Retinal pigment epithelial cell (primary cell): Measurements from ENCODE around the gene DERL3.

Source experiments
- DNase-seq: peaks from one replicate; pipeline ENCODE4 v3.0.0-alpha.2; 2010; ENCODE audit warnings: low read depth
- H3K4me3 ChIP-seq: 2 replicates; pipeline ENCODE4 v1.5.1; 2011; ENCODE audit warnings: mild to moderate bottlenecking, low read length, control low read depth, moderate library complexity
- TF ChIP-seq, protein P1 (sequence below): conservative IDR thresholded peaks from 2 replicates; pipeline ENCODE4 v1.5.1; 2011; ENCODE audit warnings: low read depth, low read length, control low read depth, inconsistent platforms

DERL3 gene

DNA sequence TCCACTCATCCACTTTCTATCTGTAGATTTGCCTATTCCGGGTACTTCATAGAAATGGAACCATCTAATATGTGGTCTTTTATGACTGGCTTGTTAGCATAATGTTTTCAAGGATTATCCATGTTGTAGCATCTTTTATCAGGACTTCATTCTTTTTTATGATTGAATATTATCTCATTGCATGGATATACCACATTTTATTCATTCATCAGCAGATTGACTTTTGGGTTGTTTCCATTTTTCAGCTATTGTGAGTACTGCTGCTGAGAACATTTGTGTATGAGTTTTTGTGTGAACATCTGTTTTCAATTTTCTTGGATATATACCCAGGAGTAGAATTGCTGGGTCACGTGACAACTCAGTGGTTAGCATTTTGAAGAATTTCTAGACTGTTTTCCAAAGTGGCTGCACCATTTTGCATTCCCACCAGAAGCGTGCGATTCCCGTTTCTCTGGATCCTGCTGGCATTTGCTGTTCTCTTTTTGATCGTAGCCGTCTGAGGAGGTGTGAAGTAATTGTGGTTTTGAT lies 8.9 kb downstream of the DERL3 start:
- TF ChIP-seq, protein P1, sequence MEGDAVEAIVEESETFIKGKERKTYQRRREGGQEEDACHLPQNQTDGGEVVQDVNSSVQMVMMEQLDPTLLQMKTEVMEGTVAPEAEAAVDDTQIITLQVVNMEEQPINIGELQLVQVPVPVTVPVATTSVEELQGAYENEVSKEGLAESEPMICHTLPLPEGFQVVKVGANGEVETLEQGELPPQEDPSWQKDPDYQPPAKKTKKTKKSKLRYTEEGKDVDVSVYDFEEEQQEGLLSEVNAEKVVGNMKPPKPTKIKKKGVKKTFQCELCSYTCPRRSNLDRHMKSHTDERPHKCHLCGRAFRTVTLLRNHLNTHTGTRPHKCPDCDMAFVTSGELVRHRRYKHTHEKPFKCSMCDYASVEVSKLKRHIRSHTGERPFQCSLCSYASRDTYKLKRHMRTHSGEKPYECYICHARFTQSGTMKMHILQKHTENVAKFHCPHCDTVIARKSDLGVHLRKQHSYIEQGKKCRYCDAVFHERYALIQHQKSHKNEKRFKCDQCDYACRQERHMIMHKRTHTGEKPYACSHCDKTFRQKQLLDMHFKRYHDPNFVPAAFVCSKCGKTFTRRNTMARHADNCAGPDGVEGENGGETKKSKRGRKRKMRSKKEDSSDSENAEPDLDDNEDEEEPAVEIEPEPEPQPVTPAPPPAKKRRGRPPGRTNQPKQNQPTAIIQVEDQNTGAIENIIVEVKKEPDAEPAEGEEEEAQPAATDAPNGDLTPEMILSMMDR = no peak
- no peak for DNase-seq
- H3K4me3 ChIP-seq = no peak overlapping the region

GRCh38 chr22:23828800-23829680 lies 9.8 kb downstream of the DERL3 start:
- no peak for DNase-seq
- TF ChIP-seq, protein P1 = no peak
- no peak overlapping the region for H3K4me3 ChIP-seq

- TF ChIP-seq, protein P1 = no peak
- no peak overlapping the region for H3K4me3 ChIP-seq
- DNase-seq = no peak
Measured at GRCh38 chr22:23827351-23827995, 11.3 kb downstream of the DERL3 start.

DNA sequence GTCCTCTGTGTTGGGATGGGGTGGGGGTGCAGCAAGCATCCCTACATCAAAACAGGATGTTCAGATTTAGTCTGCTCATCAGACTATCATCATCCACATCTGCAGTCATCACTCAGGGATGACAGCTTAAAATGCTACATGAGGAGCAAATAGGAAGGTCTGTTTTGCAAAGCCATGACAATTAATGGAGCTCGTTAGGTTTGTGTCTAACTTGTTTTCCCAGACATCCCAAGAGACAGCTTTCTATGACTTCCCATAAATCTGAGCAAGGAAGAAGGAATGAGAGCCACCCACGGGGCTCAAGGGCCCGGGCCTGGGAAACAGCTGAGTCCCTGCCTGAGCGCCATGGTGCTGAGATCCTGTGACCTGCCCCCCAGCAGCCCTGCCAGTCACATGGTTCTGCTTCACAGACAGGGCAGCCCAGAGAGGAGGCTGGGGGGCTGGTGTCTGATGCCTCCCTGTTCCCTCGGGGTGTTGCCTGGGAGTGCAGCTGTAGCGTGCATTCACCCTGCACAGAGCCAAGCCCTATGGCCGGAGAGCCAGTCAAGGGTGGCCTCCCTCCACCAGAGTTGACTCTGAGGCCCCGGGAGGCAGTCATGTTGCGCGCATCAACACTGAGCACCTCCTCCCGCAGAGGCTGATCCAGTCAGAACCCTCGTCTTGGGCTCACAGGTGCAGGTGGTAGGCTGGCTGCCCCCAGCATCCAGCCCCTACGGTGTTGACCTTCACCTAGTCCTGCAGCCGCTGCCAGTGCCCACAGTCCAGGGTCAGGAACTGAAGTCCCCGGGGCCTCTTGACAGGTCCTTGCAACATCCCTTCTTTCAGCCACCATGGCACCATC lies 12.1 kb downstream of the DERL3 start:
- no peak overlapping the region for H3K4me3 ChIP-seq
- TF ChIP-seq, protein P1 = no peak
- no peak for DNase-seq

DNA sequence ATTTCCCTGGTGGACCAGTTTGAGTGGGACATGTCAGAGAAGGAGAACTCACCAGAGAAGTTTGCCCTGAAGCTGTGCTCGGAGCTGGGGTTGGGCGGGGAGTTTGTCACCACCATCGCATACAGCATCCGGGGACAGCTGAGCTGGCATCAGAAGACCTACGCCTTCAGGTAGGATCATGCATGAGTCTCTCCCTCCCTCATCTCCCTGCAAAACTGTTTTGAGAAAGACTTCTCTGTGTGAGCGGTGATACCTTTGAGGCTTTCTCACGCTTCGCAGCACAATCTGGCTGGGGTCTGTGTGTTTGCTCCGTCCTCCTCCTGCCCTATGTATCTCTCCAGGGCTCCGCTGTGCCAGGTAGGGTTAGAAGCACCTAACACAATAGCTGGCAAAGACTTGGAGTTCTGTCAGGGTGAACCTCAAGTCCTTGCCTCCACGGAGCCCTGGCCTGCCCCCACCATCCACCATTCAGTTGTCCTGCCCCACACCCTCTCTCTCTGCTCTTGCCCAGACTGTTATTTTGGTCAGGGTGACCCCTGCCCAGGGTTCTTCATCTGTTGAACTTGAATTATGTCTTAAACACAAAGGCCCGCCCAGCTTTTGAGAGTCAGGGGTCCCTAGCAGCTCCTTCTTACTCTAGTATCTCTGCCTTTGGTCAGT lies 13.4 kb downstream of the DERL3 start:
- TF ChIP-seq, protein P1 = no peak
- DNase-seq = no peak
- no peak overlapping the region for H3K4me3 ChIP-seq

DNA sequence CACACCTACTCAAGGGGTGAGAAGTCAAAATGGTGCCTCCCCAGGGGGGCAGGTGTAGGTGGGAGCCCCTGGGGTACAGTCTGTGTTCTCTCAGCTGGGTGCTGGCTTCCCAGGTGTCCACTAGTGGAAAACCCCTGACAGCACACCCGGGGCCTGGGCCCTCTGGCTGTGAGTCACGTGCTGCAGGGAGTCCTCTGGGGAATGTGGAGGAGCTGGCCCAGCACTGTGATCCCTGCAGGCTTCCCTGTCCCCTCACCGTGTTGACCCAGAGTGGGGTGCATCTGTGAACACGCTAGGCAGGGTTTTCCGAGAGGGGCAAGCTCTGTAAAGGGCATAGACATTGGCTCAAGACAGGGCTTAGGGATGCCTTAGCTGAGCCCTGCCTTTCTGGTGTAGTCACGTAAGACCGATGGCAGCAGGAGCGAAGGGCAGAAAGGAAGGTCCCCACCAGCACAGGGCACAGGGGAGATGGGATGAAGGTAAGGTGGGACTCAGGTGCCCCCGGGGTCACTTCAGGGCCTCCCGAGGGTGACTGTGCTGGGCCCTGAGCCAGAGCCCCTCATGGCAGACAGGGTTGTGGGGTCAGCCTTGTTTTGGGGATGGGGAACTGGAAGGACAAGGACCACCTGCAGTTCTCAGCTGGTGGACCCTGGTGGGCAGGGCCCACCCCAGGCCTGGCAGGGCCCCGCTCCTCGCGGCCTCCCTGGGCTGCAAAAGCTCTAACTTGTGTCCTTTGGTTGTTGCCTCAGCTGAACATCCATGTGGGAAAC lies 14.1 kb downstream of the DERL3 start:
- H3K4me3 ChIP-seq = no peak overlapping the region
- TF ChIP-seq, protein P1 = no peak
- no peak for DNase-seq
